Measurements from ENCODE around the gene ADGRE2.

The ADGRE2 gene

GRCh38 chr19:14731200-14731599 lies 47.2 kb downstream of the ADGRE2 start:
- H3K27ac Mint-ChIP-seq = no peak overlapping the region
- no peak overlapping the region for H3K4me3 Mint-ChIP-seq
- no peak for DNase-seq
- no peaks in the 10 kb centered on the region for H3K4me1 Mint-ChIP-seq
- H3K36me3 Mint-ChIP-seq (ENCODE audit: low read depth) = no peaks in the 10 kb centered on the region
- H3K27me3 Mint-ChIP-seq (ENCODE audit: low read depth, poor library complexity) = peaks cover 19% of the 10 kb centered on the region
- H3K9me3 Mint-ChIP-seq = peaks cover 87% of the 10 kb centered on the region
- TF ChIP-seq CTCF (IDR thresholded peaks at IDR 0.05) = no peak

GRCh38 chr19:14728595-14728994 lies 49.8 kb downstream of the ADGRE2 start:
- DNase-seq = no peak
- no peak overlapping the region for H3K4me3 Mint-ChIP-seq
- H3K27me3 Mint-ChIP-seq (ENCODE audit: low read depth, poor library complexity) = peaks cover 16% of the 10 kb centered on the region
- no peak overlapping the region for H3K27ac Mint-ChIP-seq
- peaks cover 89% of the 10 kb centered on the region for H3K9me3 Mint-ChIP-seq
- H3K36me3 Mint-ChIP-seq (ENCODE audit: low read depth) = no peaks in the 10 kb centered on the region
- TF ChIP-seq CTCF (IDR thresholded peaks at IDR 0.05) = no peak
- no peaks in the 10 kb centered on the region for H3K4me1 Mint-ChIP-seq

GRCh38 chr19:14722127-14722526 lies 56.2 kb downstream of the ADGRE2 start:
- peaks cover 64% of the 10 kb centered on the region for H3K36me3 Mint-ChIP-seq (ENCODE audit: low read depth)

GRCh38 chr19:14719162-14719561 lies 59.2 kb downstream of the ADGRE2 start:
- Mint-ChIP-seq H3K9me3 (peaks cover 99% of the 10 kb centered on the region), H3K27ac (no peak overlapping the region), H3K4me3 (no peak overlapping the region), H3K4me1 (no peaks in the 10 kb centered on the region), H3K36me3 (ENCODE audit: low read depth) (peaks cover 94% of the 10 kb centered on the region), H3K27me3 (ENCODE audit: low read depth, poor library complexity) (no peaks in the 10 kb centered on the region)
- no peak for DNase-seq
- no peak for TF ChIP-seq CTCF (IDR thresholded peaks at IDR 0.05)

More at GRCh38 chr19:14722127-14722526, 56.2 kb downstream of the ADGRE2 start:
- Mint-ChIP-seq H3K9me3 (peaks cover 94% of the 10 kb centered on the region), H3K27me3 (ENCODE audit: low read depth, poor library complexity) (peaks cover 4% of the 10 kb centered on the region), H3K4me1 (no peaks in the 10 kb centered on the region), H3K4me3 (no peak overlapping the region), H3K27ac (no peak overlapping the region)
- TF ChIP-seq CTCF (IDR thresholded peaks at IDR 0.05) = no peak
- no peak for DNase-seq

- TF ChIP-seq CTCF (IDR thresholded peaks at IDR 0.05) = no peak
- Mint-ChIP-seq H3K9me3 (peaks cover 99% of the 10 kb centered on the region), H3K4me3 (no peak overlapping the region)
Measured at GRCh38 chr19:14718522-14719116, 59.7 kb downstream of the ADGRE2 start.

GRCh38 chr19:14715841-14716240 lies 62.5 kb downstream of the ADGRE2 start:
- TF ChIP-seq CTCF (IDR thresholded peaks at IDR 0.05) = no peak
- Mint-ChIP-seq H3K9me3 (peaks cover 98% of the 10 kb centered on the region), H3K27me3 (ENCODE audit: low read depth, poor library complexity) (no peaks in the 10 kb centered on the region), H3K27ac (no peak overlapping the region), H3K4me1 (no peaks in the 10 kb centered on the region), H3K36me3 (ENCODE audit: low read depth) (peaks cover 100% of the 10 kb centered on the region), H3K4me3 (no peak overlapping the region)
- no peak for DNase-seq

More at GRCh38 chr19:14718522-14719116, 59.7 kb downstream of the ADGRE2 start:
- DNase-seq = no peak
- Mint-ChIP-seq H3K27me3 (ENCODE audit: low read depth, poor library complexity) (no peaks in the 10 kb centered on the region), H3K27ac (no peak overlapping the region), H3K36me3 (ENCODE audit: low read depth) (peaks cover 100% of the 10 kb centered on the region), H3K4me1 (no peaks in the 10 kb centered on the region)

Measured in nephron progenitor cell (in vitro differentiated cells).